Measurements from ENCODE around the gene AMELX. TPM values are rescaled to one million over a fixed set of nuclear protein-coding genes. Genes with fewer than 3 reads are reported as not detected.

The AMELX gene
- total RNA-seq, 4 donors from 2014 or later, result not detected

DNA sequence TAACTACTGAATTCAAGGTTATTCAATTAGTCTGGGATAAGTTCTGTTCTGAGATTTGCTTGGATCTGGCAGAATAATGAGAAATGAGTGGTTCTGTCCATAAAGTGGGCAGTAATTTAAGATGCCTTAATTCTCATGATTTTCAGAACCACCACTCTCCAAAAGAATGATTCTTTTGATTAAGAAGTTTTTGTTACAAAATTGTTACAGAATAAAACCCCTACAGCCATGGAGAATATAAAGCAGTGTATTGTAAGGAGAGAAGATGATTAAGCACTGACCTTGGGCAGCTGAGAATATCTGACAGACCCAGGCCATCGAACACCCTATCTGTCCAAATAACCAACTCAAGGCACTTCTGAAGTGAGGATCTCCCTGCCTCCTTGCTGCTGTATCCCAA lies 12.4 kb downstream of the AMELX start:
- Histone ChIP-seq H3K36me3 (no peaks in the 10 kb centered on the region), H3K4me3 (no peak overlapping the region), H3K27me3 (no peaks in the 10 kb centered on the region), H3K27ac (no peak overlapping the region), H3K4me1 (no peaks in the 10 kb centered on the region), H3K9me3 (no peaks in the 10 kb centered on the region)
- DNase-seq (ENCODE audit: low spot score in 2 of 2), result no peak
- TF ChIP-seq POLR2A (IDR thresholded peaks at IDR 0.05), result no peak
- no peak for TF ChIP-seq EP300 (IDR thresholded peaks at IDR 0.05)
- TF ChIP-seq POLR2AphosphoS5 (IDR thresholded peaks at IDR 0.05), result no peak
- TF ChIP-seq, protein P1, sequence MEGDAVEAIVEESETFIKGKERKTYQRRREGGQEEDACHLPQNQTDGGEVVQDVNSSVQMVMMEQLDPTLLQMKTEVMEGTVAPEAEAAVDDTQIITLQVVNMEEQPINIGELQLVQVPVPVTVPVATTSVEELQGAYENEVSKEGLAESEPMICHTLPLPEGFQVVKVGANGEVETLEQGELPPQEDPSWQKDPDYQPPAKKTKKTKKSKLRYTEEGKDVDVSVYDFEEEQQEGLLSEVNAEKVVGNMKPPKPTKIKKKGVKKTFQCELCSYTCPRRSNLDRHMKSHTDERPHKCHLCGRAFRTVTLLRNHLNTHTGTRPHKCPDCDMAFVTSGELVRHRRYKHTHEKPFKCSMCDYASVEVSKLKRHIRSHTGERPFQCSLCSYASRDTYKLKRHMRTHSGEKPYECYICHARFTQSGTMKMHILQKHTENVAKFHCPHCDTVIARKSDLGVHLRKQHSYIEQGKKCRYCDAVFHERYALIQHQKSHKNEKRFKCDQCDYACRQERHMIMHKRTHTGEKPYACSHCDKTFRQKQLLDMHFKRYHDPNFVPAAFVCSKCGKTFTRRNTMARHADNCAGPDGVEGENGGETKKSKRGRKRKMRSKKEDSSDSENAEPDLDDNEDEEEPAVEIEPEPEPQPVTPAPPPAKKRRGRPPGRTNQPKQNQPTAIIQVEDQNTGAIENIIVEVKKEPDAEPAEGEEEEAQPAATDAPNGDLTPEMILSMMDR (IDR thresholded peaks at IDR 0.05), result no peak
- 79% methylated on average over 1 of the region's 1 CpG for WGBS

DNA sequence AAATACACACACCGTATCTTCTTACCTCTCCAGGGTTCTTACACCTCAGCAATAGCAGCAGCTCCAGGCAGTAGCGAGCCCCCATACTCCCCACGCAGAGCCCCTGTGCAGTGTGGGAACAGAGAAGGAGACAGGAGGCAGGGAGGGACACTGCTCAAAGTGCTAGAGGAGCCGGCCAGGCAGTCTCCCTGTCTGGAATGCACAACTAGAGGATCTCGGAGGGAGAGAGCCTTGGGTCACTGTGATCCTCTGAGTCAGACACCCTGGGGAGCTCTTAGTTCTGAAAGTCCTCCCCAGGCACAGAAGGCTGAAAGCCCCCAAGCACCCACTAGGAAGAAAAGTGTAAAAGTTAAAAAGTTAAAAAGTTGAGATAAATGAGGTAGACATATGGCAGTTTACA lies 16.0 kb downstream of the AMELX start:
- no peaks in the 10 kb centered on the region for H3K4me1 ChIP-seq
- H3K27ac ChIP-seq, result no peak overlapping the region
- no peak overlapping the region for H3K4me3 ChIP-seq
- no peaks in the 10 kb centered on the region for H3K36me3 ChIP-seq
- H3K27me3 ChIP-seq, result no peaks in the 10 kb centered on the region
- TF ChIP-seq EP300 (IDR thresholded peaks at IDR 0.05) (no peak), POLR2AphosphoS5 (IDR thresholded peaks at IDR 0.05) (no peak), POLR2A (IDR thresholded peaks at IDR 0.05) (no peak)
- TF ChIP-seq, protein P1 (IDR thresholded peaks at IDR 0.05), result no peak
- DNase-seq (ENCODE audit: low spot score in 2 of 2), result no peak
- no peaks in the 10 kb centered on the region for H3K9me3 ChIP-seq
- WGBS, result 75% methylated on average over 5 of the region's 5 CpGs

DNA sequence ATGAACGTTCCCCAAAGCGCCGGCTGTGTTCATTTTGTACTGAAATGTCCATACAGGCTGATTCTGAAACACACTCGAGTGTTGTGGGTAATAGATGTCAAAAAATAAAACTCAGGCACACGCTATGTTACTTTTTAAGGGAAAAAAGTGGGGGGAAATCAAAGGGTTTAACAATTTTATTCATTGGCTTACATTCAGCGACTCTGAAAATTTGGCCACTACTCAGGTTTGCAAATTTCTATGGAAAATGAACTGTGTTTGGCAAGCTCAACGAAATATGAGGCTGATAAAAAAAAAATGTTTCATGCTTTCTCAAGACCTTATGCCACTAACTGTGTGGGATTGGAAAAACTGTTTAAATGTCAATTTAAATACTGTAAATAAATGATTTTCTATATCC lies 18.5 kb downstream of the AMELX start:
- no peak for DNase-seq (ENCODE audit: low spot score in 2 of 2)
- WGBS, result 70% methylated on average over 7 of the region's 7 CpGs
- no peak overlapping the region for H3K27ac ChIP-seq

DNA sequence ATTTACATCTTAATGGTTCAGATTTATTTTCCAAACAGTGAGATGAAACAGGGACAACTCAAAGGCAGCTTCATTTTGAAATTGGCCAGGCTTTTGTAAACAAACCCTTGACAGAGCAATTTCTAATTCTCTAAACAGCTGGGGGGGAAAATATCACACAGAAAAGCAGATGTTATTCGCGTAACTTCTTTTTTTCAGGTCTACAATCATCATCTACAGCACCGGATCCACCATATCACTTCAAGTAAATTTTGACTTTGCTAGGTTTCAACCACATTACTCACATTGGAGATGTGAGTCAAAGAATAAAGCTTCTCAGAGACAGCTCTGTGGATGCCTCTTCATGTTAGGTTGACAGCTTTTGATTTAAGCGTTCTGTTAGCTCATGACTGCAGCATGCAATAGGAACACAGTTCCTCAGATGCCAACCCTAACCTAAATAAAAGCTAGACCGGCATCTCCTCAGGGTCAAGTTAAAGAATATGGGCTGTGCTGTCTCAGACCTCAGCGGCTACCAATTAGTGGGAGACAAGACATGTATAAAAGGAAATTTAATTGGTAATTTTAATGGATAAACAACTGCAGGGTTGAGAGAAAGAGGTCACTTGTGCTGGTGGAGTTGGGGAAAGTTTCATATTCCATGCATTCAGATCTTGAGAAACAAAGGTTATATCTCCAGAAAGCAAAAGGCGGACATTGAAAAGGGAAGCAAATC lies 26.8 kb downstream of the AMELX start:
- 80% methylated on average over 7 of the region's 7 CpGs for WGBS
- TF ChIP-seq, protein P1 (IDR thresholded peaks at IDR 0.05), result no peak
- TF ChIP-seq POLR2AphosphoS5 (IDR thresholded peaks at IDR 0.05) (no peak), POLR2A (IDR thresholded peaks at IDR 0.05) (no peak), EP300 (IDR thresholded peaks at IDR 0.05) (no peak)

More for the DNA sequence above, 18.5 kb downstream of the AMELX start:
- no peaks in the 10 kb centered on the region for H3K27me3 ChIP-seq
- TF ChIP-seq EP300 (IDR thresholded peaks at IDR 0.05) (no peak), POLR2AphosphoS5 (IDR thresholded peaks at IDR 0.05) (no peak)
- no peaks in the 10 kb centered on the region for H3K9me3 ChIP-seq
- H3K4me1 ChIP-seq, result no peaks in the 10 kb centered on the region
- H3K36me3 ChIP-seq, result no peaks in the 10 kb centered on the region
- H3K4me3 ChIP-seq, result no peak overlapping the region

DNA sequence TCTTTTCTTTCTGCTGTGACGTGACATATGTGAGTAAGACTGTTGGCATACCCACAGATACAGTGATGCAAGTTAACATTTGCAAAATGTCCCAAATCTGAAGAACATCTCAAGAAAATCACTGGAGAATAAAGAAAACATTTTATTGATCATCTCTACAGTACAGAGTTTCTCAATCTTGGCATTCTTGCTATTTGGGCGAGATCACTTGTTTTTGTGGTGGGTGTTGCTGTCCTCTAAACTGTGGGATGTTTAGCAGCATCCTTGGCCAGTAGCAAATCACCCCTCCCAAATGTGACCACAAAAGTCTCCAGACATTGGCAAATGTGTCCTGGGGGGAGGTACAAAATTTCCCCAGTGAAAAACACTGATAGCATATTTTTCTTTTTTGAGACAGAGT lies 28.8 kb downstream of the AMELX start:
- H3K27ac ChIP-seq, result no peak overlapping the region
- no peak overlapping the region for H3K4me3 ChIP-seq
- H3K36me3 ChIP-seq, result no peaks in the 10 kb centered on the region
- TF ChIP-seq, protein P1 (IDR thresholded peaks at IDR 0.05), result no peak
- no peak for DNase-seq (ENCODE audit: low spot score in 2 of 2)
- no peaks in the 10 kb centered on the region for H3K4me1 ChIP-seq
- no peaks in the 10 kb centered on the region for H3K27me3 ChIP-seq
- WGBS, result 48% methylated on average over 2 of the region's 2 CpGs
- H3K9me3 ChIP-seq, result no peaks in the 10 kb centered on the region

More for the DNA sequence above, 26.8 kb downstream of the AMELX start:
- Histone ChIP-seq H3K27me3 (no peaks in the 10 kb centered on the region), H3K4me1 (no peaks in the 10 kb centered on the region), H3K4me3 (no peak overlapping the region), H3K9me3 (no peaks in the 10 kb centered on the region), H3K27ac (no peak overlapping the region), H3K36me3 (no peaks in the 10 kb centered on the region)
- no peak for DNase-seq (ENCODE audit: low spot score in 2 of 2)

DNA sequence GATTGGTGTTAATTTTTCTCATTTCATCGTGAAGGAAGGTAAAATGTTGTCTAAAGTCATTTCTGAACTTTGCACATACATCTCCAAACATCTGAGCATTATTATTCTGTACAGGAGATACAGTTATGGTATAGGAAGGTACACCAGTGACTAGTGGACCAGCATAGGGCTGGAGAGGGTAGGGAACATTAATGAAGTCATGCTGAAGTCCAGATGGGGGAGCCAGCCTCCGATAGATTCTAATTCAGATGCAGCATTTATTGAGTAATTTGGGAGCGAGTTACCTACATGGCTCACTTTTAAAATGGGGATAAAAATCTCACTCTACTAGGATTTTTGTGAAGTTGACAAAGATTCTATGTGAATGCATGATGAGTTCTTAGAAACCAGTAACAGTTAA lies 34.9 kb downstream of the AMELX start:
- DNase-seq (ENCODE audit: low spot score in 2 of 2), result no peak
- Histone ChIP-seq H3K9me3 (no peaks in the 10 kb centered on the region), H3K4me3 (no peak overlapping the region), H3K36me3 (no peaks in the 10 kb centered on the region), H3K27me3 (no peaks in the 10 kb centered on the region), H3K27ac (no peak overlapping the region), H3K4me1 (no peaks in the 10 kb centered on the region)
- WGBS, result 66% methylated on average over 3 of the region's 3 CpGs
- no peak for TF ChIP-seq EP300 (IDR thresholded peaks at IDR 0.05)
- TF ChIP-seq POLR2A (IDR thresholded peaks at IDR 0.05), result no peak
- TF ChIP-seq, protein P1 (IDR thresholded peaks at IDR 0.05), result no peak
- TF ChIP-seq POLR2AphosphoS5 (IDR thresholded peaks at IDR 0.05), result no peak

Measured in suprapubic skin (tissue), 4 donors.